Measurements from ENCODE around the gene SNRNP200. TPM values are rescaled to one million over a fixed set of nuclear protein-coding genes. Genes with fewer than 3 reads are reported as not detected.

The SNRNP200 gene
- total and polyA plus RNA-seq, 4 donors, result 28.1 to 75.2 (median 47.5) TPM

DNA sequence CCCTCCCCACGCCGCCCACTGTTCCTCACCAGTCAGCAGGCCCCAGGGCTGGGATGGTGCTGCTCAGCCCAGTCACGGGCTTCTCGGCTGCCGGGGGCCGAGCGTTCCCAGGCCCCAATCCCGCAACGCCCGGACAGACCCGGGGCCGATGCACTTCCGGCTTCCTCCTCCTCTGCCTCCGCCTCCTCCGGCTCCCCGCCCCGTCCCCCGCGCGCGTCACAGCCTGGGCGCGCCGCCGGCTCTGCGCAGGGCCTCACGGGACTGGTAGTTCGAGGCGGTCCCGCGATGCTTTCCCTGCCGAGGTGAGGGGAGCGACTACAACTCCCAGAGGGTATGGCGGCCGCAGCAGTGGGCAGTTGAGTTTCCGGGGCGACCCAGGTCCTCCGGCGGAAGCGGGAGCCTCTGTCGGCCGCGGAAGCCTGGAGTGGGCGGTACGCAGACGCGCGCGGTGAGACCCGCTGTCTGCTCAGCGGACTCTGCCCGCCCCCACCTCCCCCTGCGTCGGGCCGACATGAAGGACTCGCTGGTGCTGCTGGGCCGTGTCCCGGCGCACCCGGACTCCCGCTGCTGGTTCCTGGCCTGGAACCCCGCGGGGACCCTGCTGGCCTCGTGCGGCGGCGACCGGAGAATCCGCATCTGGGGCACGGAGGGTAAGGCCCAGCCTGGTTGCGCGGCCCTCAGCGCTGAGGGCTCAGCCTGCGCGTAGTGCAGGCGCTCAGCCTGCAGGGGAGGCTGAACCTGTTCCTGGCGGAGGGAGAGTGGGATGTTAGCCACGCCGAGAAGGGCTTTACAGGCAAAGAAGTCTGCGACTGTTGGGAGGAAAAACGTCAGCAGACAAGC lies 39.3 kb downstream of the SNRNP200 start, which contains the start of the genes CIAO1 and TMEM127 (continued):
- TF ChIP-seq, protein P1, sequence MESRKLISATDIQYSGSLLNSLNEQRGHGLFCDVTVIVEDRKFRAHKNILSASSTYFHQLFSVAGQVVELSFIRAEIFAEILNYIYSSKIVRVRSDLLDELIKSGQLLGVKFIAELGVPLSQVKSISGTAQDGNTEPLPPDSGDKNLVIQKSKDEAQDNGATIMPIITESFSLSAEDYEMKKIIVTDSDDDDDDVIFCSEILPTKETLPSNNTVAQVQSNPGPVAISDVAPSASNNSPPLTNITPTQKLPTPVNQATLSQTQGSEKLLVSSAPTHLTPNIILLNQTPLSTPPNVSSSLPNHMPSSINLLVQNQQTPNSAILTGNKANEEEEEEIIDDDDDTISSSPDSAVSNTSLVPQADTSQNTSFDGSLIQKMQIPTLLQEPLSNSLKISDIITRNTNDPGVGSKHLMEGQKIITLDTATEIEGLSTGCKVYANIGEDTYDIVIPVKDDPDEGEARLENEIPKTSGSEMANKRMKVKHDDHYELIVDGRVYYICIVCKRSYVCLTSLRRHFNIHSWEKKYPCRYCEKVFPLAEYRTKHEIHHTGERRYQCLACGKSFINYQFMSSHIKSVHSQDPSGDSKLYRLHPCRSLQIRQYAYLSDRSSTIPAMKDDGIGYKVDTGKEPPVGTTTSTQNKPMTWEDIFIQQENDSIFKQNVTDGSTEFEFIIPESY (IDR thresholded peaks at IDR 0.05), result peak; percentile 98
- TF ChIP-seq, protein P2, sequence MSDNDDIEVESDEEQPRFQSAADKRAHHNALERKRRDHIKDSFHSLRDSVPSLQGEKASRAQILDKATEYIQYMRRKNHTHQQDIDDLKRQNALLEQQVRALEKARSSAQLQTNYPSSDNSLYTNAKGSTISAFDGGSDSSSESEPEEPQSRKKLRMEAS (IDR thresholded peaks at IDR 0.05), result no peak
- peak; percentile 63 for TF ChIP-seq FOXA1 (IDR thresholded peaks at IDR 0.05)

- Histone ChIP-seq H3K4me3 (ENCODE audit: low read depth in 1 of 3, low read length in 3 of 3) (peak overlapping the region; percentile 66 to 87 (median 83)), H3K9me3 (ENCODE audit: control insufficient read depth in 4 of 4, low read length in 3 of 4) (no peaks in the 10 kb centered on the region), H3K36me3 (ENCODE audit: control insufficient read depth in 4 of 4, insufficient read depth in 3 of 4, low read depth in 1 of 4, low read length in 3 of 4) (peaks cover 7 to 15% (median 14%) of the 10 kb centered on the region in 4 donors), H3K9ac (ENCODE audit: low read depth in 1 of 2, low read length in 2 of 2) (peak overlapping the region; percentile 43 to 82), H3K4me1 (ENCODE audit: control insufficient read depth in 4 of 4, insufficient read depth in 4 of 4, low read length in 3 of 4) (peaks cover 11 to 52% (median 44%) of the 10 kb centered on the region in 4 donors), H3K27me3 (ENCODE audit: control insufficient read depth in 4 of 4, insufficient read depth in 4 of 4, low read length in 3 of 4) (no peaks in the 10 kb centered on the region), H3K27ac (ENCODE audit: low read depth in 1 of 2, low read length in 2 of 2) (peak overlapping the region; percentile 81 to 95)
- under 1% methylated on average over 49 of the region's 49 CpGs for WGBS
- TF ChIP-seq HNF4G (IDR thresholded peaks at IDR 0.05), result no peak
- TF ChIP-seq, protein P2 (IDR thresholded peaks at IDR 0.05), result no peak
- no peak for TF ChIP-seq FOXA1 (IDR thresholded peaks at IDR 0.05)
- TF ChIP-seq NR2F2 (IDR thresholded peaks at IDR 0.05), result no peak
- TF ChIP-seq, protein P1 (IDR thresholded peaks at IDR 0.05), result no peak
- peak; percentile 62 for DNase-seq (ENCODE audit: low spot score)
These were observed 40.0 kb downstream of the SNRNP200 start for GRCh38 chr2:96265349-96265839.

- no peaks in the 10 kb centered on the region for H3K9me3 ChIP-seq (ENCODE audit: control insufficient read depth in 4 of 4, low read length in 3 of 4)
- no peaks in the 10 kb centered on the region for H3K27me3 ChIP-seq (ENCODE audit: control insufficient read depth in 4 of 4, insufficient read depth in 4 of 4, low read length in 3 of 4)
- H3K4me1 ChIP-seq (ENCODE audit: control insufficient read depth in 4 of 4, insufficient read depth in 4 of 4, low read length in 3 of 4), result peaks cover 14 to 58% (median 50%) of the 10 kb centered on the region in 4 donors
- H3K36me3 ChIP-seq (ENCODE audit: control insufficient read depth in 4 of 4, insufficient read depth in 3 of 4, low read depth in 1 of 4, low read length in 3 of 4), result peaks cover 6 to 15% (median 14%) of the 10 kb centered on the region in 4 donors
- H3K27ac ChIP-seq (ENCODE audit: low read depth in 1 of 2, low read length in 2 of 2), result peak overlapping the region; percentile 81 to 95
- H3K4me3 ChIP-seq (ENCODE audit: low read depth in 1 of 3, low read length in 3 of 3), result peak overlapping the region; percentile 66 to 87 (median 83)
- DNase-seq (ENCODE audit: low spot score), result peak; percentile 46
- TF ChIP-seq ATF3 (IDR thresholded peaks at IDR 0.05), result no peak
- peak; percentile 29 to 52 for TF ChIP-seq RAD21 (IDR thresholded peaks at IDR 0.05)
- 16% methylated on average over 33 of the region's 33 CpGs for WGBS
- H3K9ac ChIP-seq (ENCODE audit: low read depth in 1 of 2, low read length in 2 of 2), result peak overlapping the region; percentile 42 to 82
These were observed 40.5 kb downstream of the SNRNP200 start for GRCh38 chr2:96264656-96265348.
